Tongue (tissue), 2 donors: ENCODE results near the gene FNBP1L. TPM values are rescaled to one million over a fixed set of nuclear protein-coding genes. Genes with fewer than 3 reads are reported as not detected.
"Not testable (repeated sequence)": the region's sequence is repeated elsewhere in the genome, so short reads cannot be mapped to it uniquely, and the experiment has no call there.

Experiments
- DNase-seq: peaks from one replicate; pipeline ENCODE4 v3.0.0-alpha.2; 2015
- total RNA-seq: library from RNA; depleted of rRNA; stranded (reverse); fragments of >200 nt; gene quantifications from one replicate; pipeline ENCODE4 v1.2.3, GENCODE V29; 2014

FNBP1L gene
- total RNA-seq, 1 donor from 2014 or later: 57.0 TPM

DNA sequence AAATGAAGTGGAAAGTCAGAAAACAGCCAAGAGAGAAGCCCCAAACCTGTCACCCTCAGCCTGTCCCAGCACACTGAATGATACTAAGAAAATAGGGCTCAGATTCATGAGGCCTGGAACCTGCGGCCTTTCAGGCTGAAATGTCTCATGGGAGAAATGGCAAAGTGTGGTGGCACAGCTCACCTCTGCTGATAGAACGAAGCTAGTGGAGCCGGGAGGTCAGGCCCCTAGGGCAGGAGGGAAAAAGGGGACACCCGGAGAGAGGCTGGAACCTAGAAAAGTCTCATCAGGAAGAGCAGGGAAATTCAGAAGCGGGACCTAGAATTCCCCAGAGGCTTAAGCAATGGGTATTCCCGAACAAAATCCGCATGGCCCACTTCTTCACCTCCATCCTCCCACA is 126.6 kb downstream of the FNBP1L start:
- no peak for DNase-seq

DNA sequence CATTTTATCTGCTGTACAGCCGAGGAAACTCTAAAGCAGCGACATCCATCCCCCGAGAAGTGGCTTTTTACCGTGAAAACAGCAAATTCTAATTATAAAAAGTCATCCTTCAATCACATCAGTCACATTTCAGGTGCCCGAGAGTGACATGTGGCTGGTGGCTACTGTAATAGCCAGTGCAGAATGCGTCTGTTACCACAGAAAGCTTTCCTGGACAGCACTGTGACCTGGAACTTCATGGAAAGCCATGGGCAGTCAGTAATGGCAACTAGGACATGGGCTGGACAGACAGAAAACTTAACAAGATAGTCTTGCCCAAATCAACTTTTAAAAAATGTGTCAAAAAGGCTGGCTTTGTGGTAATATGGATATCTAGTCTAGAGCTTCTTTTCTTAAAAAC is 127.1 kb downstream of the FNBP1L start:
- no peak for DNase-seq

DNA sequence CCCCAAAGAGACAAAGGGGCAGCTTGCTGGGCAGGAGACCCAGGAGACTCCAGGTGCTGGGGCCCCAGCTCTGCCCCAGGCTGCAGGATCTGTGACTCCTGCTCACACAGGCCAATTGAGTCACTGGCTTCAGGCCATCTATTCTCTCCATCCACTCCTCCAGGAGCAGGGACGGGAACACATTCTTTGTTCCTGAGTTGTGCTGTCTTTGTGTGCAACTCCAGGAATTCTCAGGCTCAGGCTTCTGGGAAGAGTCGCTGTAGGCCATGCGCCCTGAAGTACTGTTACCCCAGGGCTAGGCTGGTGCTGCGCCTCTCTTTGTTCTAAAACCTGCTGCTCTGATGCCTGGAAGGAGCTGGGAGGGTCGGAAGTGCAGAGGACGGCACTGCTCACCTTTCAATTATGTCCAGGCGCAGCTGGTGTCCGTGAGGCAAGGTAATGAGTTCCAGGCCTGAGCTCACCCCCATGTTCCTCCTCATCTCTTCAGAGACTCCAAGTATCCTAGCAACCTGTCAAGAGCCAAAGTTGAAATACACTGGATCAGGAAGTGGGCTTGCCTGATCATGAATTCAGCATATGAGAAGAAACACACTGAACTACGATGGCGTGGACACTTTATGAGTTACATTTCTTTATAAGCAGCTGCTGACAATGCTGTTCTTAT is 127.8 kb downstream of the FNBP1L start:
- peak; percentile 85 for DNase-seq

DNA sequence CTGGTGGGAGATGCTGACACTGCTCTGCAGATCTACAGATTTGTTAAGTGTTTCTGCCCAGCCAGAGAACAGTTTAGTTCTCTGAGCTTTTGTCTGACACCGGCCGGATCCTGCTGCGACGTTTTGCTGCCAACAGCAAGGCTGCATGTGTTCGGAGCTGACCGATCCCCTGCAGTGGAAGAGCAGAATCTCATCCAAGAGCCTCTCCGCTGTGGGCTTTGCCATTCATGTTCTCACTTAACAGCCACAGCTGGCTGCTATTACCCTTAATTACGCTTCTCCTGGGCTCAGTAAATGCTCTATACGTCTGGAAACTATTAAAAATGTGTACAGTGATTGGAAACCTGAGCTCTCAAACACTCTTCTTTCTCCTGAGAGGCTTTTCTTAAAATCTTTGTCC is 128.4 kb downstream of the FNBP1L start:
- peak; percentile 92 for DNase-seq

DNA sequence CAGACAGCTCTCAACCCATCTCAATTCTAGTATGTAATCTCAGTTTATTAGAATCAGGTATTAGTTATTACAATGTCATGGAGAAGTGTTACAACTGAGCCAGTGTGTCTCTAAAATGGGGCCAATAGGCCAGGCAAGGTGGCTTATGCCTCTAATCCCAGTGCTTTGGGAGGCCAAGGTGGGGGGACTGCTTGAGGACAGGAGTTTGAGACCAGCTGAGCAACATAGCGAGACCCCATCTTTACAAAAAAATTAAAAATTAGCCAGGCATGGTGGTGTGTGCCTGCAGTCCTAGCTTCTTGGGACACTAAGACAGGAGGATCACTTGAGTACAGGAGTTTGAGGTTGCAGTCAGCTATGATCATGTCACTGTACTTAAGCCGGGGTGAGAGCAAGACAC is 128.8 kb downstream of the FNBP1L start:
- no peak for DNase-seq

DNA sequence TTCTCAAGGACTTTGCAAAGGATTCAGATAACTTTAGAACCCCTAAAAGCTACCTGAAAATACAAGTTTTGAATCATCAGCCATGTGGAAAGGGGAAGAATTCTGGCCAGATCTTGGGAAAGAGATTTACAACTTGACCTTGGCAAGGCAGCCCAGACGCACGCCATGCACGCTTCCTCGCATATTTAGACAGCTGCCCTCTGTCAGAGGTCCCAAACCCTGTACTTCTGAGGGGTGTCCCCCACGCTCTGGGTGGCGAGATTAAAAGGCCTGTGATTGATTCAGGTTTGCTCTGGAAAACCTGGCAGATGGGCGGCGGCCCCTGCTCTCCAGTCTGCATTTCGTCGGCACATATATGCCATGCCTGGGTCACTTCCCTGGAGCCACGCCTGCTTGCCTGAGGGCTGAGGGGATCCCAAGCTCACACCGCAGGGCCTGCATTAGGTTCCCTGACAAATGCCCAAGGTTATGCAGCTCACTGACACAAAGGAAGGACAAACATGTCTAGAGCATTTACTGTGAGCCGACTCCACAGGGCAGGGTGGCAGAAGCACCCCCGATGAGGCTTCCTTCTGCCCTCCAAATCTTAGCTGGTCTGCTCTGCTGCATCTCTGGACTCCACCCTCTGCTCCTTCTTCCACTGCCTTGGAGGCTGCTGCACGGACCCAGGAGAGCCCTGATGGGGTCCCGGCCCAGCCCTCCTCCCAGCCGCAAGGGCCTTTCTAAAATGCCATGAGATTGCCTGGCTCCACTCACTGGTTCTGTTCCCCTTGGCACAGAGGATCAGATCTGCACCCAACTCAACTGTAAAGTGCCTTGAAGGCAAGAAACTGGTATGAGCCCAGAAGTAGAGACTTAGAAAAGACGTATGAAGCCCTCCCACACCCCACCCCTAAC is 129.9 kb downstream of the FNBP1L start:
- DNase-seq: no peak

DNA sequence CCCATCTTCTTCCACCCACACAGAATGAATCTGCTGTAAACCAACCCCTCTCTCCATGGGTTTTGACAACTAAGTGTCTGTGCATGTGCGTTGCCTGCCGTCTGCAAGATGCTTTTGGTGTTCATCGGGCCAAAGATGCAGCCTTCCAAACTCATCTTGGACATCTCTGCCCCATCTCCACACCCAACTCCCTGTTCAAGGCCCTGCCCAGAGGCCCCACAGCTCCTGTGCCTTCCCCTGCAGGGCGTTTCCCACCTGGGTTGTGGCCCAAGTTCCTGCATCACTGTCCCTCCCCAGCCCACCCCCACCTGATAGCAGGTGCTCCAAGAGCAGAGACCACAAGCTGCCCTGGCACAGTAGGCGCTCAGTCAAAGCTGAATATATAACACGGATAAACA is 130.5 kb downstream of the FNBP1L start:
- DNase-seq: no peak

DNA sequence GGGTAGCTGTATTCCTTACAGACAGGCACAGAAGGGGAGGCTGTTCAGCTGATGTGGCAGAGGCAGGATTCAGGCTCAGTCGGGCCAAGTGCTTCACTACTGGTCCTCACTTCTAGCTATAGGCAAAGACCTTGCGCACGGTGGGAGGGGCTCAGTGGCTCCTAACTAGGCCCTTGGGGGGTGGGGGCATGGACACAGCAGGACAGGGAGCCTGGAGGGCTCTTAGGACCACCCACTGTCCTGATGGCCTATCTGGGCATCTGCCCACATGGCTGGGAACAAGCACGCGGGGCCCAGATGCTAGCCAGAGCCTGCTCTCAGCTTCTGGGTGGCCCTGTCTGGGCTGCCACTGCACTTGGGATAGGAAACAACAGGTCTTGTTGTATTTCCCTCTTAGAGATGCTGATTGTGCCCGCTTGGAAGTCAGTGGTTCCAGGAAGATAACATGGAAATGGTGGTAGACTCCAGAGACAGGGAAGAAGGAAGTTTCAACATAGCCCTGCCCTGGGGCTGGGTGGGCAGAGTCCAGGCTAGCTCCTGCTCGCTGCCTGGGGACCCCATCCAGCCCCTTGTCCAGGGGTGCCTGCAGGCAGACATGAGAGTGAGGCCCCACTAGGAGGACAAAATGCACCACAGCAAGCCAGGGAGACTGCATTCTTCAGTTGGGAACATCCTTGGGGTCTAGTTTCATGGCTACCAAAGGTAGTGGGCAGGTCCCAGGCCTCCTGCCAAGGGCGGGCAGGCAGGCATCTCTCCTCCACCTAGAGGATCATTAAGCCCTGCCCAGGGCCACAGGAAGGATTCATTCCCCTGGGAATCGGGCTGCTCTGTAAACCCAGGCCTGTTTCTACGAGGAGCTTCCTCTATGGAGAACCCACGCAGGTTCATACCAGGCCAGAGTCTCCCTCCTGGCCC is 131.2 kb downstream of the FNBP1L start:
- DNase-seq: no peak

DNA sequence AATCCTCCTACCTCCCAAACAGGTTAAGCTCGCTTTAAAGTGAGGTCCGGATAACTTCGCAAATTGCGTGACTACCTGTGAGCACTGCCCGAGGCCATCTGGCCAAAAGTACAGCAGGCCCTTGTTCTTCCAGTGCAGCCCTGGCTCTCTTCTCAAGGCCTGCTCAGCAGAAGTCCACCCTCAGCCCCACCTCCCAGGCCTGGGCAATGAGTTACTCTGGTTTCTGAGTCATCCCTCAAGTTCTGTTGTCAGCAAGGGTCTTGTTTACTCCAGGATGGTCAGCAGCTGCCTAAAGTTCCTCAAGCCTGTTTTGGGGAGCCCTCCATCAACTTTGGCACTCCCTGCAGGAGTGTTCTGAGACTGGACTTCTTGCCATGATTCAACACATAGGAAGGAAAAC is 132.0 kb downstream of the FNBP1L start:
- DNase-seq: peak; percentile 47

DNA sequence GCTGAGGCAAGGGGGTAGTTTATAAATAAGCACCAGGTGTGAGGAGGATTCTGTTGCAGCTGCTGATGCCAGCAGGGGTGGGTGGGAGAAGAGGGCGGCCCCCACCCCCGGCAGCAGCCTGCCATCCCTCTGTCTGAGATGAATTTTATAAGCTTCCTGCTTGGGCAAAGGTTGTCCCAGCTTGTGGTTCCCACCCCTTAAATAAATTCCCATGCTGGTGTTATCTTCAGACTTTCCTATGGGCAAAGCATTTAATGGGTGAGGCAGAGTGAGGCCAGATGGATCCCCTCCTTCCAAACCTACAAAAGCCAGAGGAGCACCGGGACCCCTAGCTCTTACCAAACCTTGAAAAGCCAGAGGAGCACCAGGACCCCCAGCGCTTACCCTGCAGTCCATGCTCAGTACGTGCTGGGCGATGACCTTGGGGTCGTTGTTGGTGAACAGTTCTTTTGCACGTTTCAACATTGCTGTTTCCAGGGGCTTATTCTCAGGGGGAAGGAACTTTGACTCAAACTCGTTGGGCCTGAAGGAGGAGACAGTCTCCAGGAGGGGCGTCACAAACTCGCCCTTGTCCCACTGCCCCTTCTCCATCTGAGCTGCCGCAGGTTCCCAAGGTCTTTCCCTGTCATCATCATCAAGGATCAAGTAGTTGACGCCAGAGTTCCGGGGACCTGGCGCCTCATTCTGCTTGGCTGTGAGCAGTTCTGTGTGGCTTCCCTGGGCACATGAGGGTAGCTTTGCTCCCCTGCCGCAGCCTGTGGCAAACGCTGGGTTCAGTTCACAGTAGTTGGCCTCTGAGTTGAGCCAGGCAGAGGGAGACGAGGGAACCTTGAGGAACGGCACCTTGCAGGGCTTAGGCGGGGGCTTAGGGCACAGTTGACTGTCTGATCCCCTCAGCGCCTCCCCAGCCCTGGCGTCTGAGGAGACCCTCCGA is 134.3 kb downstream of the FNBP1L start:
- DNase-seq: no peak

DNA sequence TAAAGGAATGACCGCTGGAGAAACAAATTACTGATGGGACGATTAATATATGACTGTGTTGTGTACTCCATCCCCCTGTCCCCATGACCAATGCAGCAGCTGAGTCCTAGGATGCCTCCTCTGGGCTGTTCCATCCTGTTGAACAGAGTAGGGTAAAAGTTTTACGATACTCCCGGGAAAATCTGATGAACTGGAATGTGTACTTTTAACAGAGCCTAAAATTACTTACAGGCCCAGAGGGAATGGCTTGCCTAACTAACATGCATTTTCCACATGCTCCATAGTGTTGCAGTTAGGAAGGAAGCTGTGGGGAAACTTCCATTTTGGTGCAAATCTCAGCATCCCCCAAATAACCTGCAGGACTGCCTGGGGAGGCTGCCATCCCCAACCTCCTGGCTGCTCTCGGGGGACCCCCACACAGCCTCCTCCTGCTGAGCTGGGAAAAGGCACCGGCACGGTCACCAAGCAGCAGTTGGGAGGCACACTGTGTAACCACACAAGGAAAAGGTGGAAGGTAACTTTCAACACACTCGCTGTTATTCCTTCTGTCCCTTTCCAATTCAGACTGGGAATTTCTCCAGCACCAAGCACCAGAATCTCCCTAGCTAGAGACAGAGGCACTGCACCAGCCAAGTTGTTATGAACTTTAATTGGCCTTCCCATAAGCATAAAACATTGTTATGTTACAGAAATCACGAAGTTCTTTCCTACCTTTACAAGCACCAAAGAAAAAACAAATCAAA is 136.5 kb downstream of the FNBP1L start:
- DNase-seq: no peak

DNA sequence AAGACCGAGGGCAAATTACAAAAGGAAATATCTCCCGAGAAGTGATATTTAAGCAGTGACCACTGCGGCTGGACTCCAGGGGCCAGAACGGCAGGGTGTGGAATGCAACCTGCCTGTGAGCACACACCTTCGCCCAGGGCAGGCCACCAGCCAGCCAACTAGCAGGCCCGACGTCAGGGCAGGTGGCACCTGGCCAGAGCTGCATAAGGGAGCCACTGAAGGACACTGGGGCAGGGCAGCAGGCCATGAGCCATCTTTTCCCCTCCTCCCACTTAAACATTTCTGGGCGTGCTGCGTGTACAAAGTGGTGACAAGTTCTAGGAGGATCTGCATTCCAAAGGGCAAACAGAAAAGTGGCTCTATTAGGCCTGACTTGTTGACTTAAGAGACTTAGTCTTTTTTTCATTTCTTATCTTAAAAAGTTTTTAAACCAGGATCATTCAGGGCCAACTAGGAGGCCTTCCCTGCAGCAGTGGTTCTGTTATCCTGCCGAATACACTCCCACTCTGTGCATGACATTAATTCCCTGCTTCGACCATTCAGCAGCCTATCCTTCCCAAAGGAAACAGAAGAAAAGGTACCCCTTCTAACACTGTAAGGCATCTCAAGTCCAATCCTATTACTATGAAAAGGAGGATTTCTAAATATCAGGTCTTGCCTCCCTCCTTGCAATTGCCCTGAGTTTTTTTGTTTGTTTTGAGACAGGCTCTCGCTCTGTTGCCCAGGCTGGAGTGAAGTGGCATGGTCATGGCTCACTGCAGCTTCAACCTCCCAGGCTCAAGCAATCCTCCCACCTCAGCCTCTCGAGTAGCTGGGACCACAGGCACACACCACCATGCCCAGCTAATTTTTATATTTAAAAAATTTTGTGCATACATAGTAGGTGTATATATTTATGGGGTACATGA is 137.4 kb downstream of the FNBP1L start:
- DNase-seq: peak; percentile 57

DNA sequence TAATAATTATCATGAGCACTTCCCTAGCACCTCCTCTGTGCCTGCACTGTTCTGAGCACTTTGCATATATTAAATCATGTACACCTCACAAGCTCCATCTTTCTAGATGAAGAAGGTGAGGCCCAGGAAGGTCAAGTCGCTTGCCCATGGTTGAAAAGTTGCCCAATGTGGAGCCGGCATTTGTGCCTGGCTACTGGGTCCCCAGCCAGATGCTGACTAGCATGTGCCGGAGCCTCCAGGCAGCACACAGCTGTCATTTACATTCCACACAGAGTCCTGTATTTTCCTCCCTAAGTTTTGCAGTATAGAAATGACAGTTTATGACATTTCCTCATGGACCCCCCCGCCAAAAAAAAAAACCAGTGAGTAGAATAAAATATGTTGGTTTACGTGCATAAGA is 139.4 kb downstream of the FNBP1L start:
- DNase-seq: no peak

DNA sequence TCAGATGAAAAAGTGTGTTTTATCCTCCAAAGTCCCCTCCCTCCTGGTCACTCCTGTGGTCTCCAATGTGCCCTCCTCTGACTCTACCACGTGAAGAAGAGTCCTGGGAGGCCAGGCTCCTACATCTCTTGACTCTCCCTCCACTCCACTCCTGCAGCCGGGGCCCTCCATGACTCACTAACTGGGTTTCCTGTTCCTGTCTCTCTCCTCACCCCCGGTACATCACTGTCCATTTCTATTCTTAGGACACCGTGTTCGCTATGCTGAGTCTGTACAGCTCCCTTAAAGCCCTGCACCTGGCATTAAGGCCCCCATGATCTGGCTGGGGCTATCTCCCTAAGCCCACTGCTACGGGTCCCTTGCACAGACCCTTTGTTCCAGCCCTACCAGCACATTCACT is 140.3 kb downstream of the FNBP1L start:
- DNase-seq: no peak

DNA sequence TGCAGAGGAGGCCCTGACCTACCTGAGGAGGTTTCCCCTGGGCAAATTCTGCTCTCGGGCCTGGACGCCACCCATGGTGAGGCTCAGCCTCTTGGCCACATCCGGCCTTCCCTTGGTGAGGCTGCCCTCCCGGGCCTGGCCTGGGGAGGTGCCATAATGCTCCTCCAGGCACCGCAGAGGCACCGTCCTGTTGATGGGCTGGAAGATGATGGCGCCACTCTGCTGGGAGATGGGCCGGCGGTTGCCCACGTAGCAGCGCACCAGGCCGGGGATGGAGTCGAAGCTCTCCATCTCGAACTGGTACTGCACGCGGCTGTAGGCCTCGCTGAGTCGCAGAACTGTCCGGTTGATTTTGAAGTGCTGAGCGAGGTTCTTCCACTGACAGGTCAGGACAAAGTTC is 141.0 kb downstream of the FNBP1L start:
- DNase-seq: no peak

DNA sequence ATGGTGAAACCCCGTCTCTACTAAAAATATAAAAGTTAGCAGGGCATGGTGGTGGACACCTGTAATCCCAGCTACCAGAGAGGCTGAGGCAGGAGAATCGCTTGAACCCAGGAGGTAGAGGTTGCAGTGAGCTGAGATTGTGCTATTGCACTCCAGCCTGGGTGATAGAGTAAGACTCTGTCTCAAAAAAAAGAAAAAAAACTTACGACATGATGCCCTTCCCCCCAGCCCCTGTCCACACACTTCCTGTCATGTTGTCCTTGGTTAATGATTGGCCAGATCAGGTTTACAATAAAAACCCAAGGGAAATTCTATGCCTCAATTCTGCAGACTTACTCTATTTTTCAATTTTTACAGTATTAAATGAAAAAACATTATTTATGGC is 143.4 kb downstream of the FNBP1L start:
- not testable (repeated sequence) for DNase-seq

DNA sequence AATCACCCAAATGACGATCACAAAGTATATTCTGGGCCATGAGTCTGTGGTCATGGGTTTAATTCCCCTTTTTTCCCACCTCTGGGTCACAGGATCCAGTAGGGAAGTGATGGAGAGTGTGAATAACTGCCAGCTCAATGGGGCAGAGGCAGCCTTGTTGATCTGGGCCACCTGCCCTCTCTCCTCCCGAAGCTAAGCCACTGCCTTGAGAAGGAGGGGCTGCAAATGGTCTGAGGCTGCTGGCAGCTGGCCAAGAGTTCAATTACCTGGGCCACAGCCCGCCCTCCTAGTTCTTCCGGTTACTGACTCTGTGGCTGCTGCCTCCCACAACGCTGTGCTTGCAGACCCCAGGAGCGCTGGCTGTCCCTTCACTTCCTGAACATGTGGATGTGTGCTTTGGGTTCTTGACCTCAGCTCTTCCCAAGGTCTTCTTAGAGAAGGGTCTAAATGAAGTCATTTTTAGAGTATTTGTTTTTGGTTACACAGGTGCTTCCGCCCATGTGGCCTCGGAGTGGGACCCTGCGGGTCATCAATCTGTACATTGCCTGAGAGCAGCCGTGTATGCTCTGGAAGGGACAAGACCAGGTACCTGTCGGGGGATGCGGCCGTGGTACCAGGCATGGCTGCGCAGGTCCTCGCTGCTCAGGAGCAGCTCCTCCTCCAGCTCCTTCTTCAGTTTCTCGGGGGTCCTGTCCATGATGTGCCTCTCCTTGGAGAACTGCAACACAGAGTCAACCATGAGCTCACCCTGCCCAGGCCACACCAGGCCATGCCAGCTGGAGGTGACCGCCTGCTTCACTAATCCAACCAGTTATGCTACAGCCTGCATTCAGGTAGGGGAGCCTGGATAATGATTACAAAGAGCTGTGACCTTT is 144.0 kb downstream of the FNBP1L start:
- peak; percentile 83 for DNase-seq

DNA sequence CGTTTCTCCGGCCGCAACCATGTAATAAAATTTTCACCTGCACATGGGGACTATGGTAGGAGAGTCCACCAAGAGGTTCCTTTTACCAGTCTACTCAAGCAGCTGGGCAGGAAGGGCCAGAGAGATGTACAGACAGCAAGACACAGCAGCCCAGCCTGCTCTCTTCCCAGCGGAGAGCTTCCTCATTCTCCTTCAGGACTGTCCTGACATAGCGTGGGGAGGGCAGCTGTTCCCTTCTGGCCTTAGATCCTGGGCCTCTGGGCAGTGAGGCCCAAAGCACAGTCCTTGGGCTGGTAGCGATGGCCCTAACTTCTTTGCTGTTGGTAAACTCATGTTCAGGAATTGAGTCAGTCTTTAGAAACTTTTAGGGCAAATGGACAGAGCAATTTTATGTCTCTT is 144.6 kb downstream of the FNBP1L start:
- no peak for DNase-seq
